Activated effector memory CD4-positive, alpha-beta T cell treated with anti-CD3 and anti-CD28 coated beads, Interleukin-2, amount 50 U/mL, for 16 hours (primary cell): ENCODE data around the gene YJEFN3.
A peak's percentile ranks its signal among the peaks of the same experiment; 100 is the strongest.

ENCODE experiments used
- DNase-seq: peaks from one replicate; pipeline ENCODE4 v3.0.0-alpha.2; 2020

YJEFN3 gene

DNA sequence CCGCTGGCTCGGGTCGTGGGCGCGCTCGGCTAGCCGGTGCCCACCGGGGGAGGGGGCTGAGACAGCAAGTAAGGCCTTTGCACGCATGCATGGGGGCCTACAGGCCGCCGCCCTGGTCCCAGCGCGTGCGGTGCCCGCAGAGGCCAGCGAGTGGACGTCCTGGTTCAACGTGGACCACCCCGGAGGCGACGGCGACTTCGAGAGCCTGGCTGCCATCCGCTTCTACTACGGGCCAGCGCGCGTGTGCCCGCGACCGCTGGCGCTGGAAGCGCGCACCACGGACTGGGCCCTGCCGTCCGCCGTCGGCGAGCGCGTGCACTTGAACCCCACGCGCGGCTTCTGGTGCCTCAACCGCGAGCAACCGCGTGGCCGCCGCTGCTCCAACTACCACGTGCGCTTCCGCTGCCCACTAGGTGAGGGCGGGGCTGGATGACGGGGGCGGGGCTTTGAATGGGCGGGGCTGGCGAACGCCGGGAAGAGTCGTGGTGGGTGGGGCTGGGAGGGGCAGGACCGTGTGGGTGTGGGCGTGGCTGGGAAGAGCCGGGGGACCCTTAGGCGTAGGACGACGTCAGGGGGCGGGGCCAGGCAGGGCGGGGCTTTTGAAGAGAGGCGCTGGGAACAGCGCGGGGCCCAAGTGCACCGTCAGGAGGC, 11.5 kb downstream of the YJEFN3 start:
- peak; percentile 86 for DNase-seq

DNA sequence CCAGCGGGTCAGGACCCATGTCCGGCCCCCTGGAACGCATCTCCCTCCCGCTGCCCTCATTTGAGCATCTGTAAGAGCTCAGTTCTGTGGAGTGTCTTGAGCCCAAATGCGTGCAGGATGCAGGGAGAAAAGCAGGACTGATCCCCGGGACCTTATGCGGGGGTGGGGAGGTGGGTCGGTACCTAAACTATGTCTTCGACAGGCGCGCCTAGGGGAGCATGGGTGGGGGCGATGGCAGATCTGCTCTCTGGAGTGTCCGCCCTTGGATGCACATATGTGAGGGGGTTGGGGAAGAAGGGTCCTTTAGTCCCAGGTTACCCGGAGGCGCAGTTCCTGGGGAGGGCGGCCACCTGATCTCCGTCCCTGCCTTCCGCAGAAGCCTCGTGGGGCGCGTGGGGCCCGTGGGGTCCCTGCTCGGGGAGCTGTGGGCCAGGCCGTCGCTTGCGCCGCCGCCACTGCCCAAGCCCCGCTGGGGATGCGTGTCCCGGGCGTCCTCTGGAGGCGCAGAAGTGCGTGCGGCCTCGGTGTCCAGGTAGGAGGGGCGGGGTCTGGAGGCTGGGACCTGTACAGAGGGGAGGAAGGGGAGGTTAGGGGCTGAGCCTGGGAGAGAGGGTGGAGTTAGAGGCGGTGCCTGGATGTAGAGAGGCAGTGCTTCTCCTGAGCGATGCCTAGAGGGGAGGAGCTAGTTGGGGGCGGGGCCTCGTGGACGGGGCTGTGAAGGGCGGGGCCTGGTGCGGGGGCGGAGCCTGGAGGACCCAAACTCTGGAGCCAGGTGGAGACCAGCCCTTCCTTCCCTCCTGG, 12.2 kb downstream of the YJEFN3 start:
- peak; percentile 90 for DNase-seq

GRCh38 chr19:19541616-19542015, 12.9 kb downstream of the YJEFN3 start:
- no peak for DNase-seq

DNA sequence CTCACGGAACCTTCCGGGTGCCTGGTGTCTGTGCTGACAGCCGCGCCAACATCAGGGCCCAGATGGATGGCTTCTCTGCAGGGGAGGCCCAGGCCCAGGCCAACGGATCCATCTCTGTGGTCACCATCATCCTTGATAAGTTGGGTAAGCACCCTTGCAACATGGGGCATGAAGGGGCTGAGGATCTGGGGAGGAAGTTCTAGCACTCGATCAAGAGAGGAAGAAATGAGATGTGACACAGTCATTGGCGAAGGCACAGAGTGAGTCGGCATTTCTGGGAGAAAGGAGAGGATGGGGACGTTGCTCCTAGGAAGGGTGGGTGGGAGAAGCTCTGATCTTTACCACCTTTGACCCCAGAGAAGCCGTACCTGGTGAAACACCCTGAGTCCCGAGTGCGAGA, 13.8 kb downstream of the YJEFN3 start:
- no peak for DNase-seq

DNA sequence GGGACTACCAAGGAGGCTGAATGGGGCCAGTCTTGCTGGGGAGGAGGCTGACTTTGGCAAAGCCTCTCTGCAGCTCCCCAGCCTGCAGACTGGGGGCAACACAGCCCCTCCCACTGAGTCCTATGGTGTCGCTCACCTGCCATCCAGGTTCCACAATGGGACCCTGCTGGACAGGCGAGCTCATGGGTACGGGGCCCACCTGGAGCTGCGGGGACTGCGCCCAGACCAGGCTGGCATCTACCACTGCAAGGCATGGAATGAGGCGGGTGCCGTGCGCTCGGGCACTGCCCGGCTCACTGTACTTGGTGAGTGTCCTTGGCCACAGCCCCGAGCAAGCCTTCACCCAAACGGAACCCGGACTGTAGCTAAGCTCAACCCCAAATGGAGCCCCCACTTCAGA, 14.4 kb downstream of the YJEFN3 start:
- DNase-seq = no peak

DNA sequence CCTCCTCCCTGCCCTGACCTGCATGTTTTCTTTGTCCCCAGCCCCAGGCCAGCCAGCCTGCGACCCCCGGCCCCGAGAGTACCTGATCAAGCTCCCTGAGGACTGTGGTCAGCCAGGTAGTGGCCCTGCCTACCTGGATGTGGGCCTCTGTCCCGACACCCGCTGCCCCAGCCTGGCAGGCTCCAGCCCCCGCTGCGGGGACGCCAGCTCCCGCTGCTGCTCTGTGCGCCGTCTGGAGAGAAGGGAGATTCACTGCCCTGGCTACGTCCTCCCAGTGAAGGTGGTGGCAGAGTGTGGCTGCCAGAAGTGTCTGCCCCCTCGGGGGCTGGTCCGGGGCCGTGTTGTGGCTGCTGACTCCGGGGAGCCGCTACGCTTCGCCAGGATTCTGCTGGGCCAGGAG, 14.9 kb downstream of the YJEFN3 start:
- DNase-seq = no peak

GRCh38 chr19:19544257-19544953, 15.7 kb downstream of the YJEFN3 start:
- no peak for DNase-seq

DNA sequence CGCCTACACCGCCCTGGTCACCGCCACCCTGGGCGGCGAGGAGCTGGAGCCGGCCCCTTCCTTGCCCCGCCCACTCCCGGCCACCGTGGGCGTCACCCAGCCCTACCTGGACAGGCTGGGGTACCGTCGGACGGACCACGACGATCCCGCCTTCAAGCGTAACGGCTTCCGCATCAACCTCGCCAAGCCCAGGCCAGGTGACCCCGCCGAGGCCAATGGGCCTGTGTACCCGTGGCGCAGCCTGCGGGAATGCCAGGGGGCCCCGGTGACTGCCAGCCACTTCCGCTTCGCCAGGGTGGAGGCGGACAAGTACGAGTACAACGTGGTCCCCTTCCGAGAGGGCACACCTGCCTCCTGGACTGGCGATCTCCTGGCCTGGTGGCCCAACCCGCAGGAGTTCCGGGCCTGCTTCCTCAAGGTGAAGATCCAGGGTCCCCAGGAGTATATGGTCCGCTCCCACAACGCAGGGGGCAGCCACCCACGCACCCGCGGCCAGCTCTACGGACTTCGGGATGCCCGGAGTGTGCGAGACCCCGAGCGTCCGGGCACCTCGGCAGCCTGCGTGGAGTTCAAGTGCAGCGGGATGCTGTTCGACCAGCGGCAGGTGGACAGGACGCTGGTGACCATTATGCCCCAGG, 16.4 kb downstream of the YJEFN3 start:
- DNase-seq = no peak

DNA sequence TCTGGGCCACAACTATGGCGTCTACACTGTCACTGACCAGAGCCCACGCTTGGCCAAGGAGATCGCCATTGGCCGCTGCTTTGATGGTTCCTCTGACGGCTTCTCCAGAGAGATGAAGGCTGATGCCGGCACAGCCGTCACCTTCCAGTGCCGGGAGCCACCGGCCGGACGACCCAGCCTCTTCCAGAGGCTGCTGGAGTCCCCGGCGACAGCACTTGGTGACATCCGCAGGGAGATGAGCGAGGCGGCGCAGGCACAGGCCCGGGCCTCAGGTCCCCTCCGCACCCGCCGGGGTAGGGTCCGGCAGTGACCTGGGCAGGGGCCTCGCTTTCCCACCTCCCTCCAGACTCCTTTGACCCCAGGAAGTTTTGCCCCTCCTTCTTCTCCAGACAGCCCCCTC, 17.0 kb downstream of the YJEFN3 start:
- DNase-seq = no peak

DNA sequence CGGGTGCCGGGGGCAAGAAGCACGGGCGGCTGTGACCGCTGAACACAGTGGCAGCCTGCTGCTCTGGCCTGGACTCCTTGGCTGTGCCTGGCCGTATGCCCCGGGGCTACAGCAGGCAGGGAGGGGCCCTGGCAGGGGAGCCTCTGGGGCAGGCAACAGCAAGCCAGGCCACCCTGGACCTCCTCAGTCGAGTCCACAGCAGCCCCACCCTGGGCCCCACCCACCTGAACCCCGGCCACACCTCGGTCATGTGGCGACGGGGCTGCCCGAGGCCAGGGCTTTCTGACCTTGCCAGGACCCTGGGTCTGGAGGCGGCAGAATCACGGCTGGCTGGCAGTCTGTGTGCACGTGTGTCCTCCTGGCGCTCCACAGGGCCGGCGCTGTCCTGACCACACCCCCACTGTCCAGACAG, 18.0 kb downstream of the YJEFN3 start:
- no peak for DNase-seq

- DNase-seq = no peak
These were observed 19.1 kb downstream of the YJEFN3 start for GRCh38 chr19:19547674-19548336.

DNA sequence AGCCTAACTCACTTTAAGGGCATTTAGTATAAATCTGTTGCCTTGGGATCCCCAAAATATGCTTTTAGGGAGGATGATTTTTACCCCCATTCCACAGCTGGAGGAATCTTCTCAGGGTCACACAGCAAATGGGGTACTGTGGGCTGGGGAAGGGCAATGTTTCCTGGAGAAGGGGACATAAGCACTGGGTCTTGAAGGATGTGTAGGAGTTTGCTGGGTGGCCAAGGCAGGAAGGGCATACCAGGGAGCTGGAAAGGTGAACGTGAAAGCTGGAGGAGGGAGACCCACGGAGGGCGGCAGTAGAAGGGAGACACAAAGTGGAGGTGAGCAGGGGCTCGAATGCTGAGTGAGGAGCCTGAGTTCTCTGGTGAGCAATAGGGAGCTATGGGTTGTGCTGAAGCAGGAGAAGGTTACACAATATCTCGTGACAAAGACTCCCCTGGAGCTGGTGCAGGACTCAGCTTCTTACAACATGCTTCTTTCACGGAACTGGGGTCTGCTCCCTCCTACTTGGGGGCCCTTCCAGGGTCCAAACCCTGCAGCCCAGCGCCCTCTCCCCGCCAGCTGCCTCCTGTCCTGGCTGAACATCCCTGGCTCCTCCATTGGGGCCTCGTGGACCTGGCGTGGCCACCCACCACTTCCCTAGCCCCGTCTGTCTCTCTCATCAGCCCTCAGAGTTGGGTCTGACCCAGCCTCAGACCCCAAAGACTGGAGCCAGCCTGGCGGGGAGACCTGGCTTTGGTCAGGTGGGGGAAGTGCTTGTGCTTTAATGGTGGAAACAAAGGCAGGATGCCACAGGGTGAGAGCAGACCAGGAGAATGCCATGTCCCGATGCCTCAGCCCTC, 20.4 kb downstream of the YJEFN3 start:
- no peak for DNase-seq

DNA sequence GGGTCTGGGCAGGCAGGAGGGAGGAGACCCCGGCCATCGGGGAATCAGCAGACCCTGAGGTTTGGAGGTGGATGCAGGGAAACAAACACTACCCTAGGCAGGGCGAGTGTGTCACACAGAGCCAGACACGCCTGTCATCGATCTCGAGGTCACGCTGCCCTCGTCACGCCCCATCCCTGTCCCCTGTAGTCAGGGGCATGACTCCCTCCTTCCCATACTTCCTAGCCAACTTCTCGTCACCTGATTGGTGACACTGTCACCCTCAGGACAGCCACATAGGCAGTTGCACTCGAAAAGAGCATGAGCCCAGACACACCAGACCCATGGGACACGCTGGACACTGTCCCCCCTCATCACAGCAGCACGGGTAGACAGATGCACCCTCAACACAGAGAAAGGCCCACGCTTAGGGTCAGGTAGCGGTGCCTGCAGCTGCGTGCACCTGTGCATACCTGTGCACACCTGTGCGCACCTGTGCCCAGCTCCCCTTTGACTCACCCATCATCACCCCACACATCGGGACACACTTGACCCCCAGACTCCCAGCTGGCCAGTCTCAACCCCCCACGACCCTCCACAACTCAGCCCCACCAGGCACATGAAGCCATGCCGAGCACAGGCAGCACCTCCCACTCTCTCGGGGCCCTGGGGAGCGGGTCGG, 21.2 kb downstream of the YJEFN3 start:
- DNase-seq = no peak

GRCh38 chr19:19550485-19550929, 21.8 kb downstream of the YJEFN3 start:
- no peak for DNase-seq

- DNase-seq = no peak
These were observed 22.5 kb downstream of the YJEFN3 start for GRCh38 chr19:19550972-19551852.

DNA sequence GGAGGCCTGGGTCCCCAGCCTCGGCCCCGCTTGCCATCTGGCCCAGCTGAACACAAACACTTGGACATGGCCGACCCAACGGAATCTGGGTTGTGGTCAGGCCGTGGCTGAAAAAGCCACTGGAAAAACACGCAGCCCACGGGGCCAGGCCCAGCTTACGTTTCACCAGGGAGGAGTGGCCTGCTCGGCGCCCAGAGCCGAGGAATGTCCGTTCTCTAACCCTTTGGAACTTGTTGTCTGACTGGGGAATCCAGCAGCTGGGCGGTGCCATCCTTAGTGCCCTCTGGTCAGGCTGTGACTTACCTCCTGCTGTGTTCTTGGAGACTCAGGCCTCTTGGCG, 23.1 kb downstream of the YJEFN3 start:
- DNase-seq = no peak

- DNase-seq = peak; percentile 71
These were observed 24.1 kb downstream of the YJEFN3 start for GRCh38 chr19:19552798-19553197.

DNA sequence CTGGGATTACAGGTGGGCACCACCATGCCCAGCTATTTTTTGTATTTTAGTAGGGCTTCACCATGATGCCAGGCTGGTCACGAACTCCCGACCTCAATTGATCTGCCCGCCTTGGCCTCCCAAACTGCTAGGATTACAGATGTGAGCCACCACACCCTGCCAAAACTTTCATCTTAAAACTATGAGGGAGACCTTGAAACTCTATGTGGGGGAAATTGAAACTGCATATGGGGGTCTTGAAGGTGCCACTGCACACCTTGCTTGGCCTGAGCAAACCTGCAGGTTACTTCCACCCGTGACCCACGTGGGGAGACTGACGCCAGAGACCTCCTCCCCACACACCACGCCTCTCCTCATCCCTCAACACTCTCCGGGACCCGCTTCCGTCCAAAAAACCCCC, 25.0 kb downstream of the YJEFN3 start:
- DNase-seq = no peak

DNA sequence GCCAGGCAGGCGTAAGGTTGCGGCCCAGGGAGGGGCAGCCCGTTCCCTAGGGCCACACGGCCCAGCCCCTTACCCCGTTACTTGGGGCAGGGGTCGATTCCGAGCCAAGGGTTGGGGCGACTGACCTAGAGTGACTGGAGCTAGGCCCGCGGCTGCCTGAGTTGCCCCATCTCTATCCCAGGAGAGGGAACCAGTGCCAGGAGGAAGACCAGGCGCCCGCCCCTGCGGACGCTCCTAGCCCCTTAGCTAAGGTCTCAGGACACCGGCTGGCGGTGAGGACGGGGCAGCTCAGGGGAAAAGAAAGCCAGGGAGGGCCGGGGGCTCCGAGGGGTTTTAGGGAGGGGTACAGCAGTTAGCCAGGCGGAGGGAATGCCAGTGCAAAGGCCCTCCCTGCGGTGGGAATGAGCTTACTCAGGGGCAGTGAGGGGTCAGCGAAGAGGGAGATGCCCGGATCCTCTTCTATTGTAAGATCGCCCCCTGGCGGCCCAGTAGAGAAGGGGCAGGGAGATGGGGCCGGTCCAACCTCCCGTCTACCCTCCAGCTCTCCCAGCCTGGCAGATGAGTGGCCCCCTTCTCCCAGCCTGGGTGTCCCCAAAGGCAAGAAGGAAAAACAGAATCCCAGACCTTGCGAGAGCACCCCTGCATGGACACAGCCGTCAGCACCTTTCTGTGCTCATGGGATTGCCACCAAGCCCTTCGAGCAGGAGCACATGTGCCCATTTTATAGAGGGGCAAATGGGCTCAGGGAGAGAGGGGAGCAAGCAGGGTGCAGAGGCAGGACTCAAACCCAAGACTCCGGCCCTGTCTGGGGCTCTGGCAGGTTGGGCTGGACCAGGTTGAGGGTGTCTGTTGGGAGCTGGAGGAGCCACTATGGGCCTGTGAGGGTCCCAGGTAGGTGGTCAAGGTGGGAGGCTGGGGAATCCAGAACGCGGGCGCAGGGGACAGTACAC, 25.6 kb downstream of the YJEFN3 start:
- peak; percentile 88 for DNase-seq
